AG09309 (cell line): Measurements from ENCODE around the gene DMPK.

Experiments
- DNase-seq: peaks from one replicate; pipeline ENCODE4 v3.0.0-alpha.2; 2010; ENCODE audit warnings: low read depth
- H3K4me3 ChIP-seq: 2 replicates; pipeline ENCODE4 v1.5.1; 2011; ENCODE audit warnings: mild to moderate bottlenecking, low read depth, low read length, moderate library complexity; ENCODE audit not compliant: control insufficient read depth
- CTCF ChIP-seq: IDR thresholded peaks from 2 replicates; pipeline ENCODE4 v1.5.1; 2011; ENCODE audit warnings: mild to moderate bottlenecking, low read depth, low read length, inconsistent platforms; ENCODE audit not compliant: insufficient read depth, control insufficient read depth; ENCODE audit errors: missing control alignments

The DMPK gene

GRCh38 chr19:45781214-45782161, 802 bp downstream of the DMPK start:
- no peak for DNase-seq
- no peak for TF ChIP-seq CTCF
- H3K4me3 ChIP-seq, result peak overlapping the region; percentile 72

- TF ChIP-seq CTCF, result no peak
- H3K4me3 ChIP-seq, result peak overlapping the region; percentile 72
- no peak for DNase-seq
Measured at GRCh38 chr19:45780448-45781213, 1.7 kb downstream of the DMPK start.

GRCh38 chr19:45780146-45780447, 2.2 kb downstream of the DMPK start:
- no peak for DNase-seq
- TF ChIP-seq CTCF, result no peak
- peak overlapping the region; percentile 72; the same call in 1 of the 2 replicates for H3K4me3 ChIP-seq

GRCh38 chr19:45779231-45780145, 2.8 kb downstream of the DMPK start:
- no peak for TF ChIP-seq CTCF
- DNase-seq, result no peak

GRCh38 chr19:45778010-45778661, 4.2 kb downstream of the DMPK start:
- DNase-seq, result no peak
- no peak for TF ChIP-seq CTCF
- H3K4me3 ChIP-seq, result no peak overlapping the region

More at GRCh38 chr19:45779231-45780145, 2.8 kb downstream of the DMPK start:
- H3K4me3 ChIP-seq, result no peak overlapping the region
